ENCODE results near the gene MGARP. TPM values are rescaled to one million over a fixed set of nuclear protein-coding genes. Genes with fewer than 3 reads are reported as not detected.

The MGARP gene
- total and polyA plus RNA-seq, 2 of the 4 experiments (the other 2 are of a cell fraction), result 34.7 to 35.0 TPM

DNA sequence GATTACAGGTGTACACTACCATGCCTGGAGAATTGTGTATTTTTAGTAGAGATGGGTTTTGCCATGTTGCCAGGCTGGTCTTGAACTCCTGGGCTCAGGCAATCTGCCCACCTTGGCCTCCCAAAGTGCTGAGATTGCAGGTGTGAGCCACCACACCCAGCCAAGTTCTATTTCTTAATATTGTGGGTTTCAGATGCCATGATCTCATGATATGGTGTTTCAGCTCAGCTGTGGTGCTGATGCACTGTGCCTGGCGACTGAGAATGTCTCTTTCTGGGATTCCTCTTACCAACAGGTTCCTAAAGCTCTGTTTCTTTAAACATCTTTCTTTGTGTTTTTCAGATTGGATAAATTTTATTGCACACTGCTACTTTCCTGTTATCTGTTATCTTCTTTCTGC, 39.5 kb upstream of the MGARP start:
- dilution Hi-C loops (cut with HindIII; ENCODE audit: low sequenced_read_pairs, unreplicated experiment), result no loop called here
- intact Hi-C loops (cut with micrococcal nuclease), result loop anchor here (5.0 kb wide), 1 partner anchor 33 kb away; no protein-coding TSS in a partner anchor
- Histone ChIP-seq H3K18ac (ENCODE audit: low read depth, low read length) (no peak overlapping the region), H3K23ac (ENCODE audit: low read depth, low read length) (no peak overlapping the region), H3K9me1 (ENCODE audit: insufficient read depth, low read length) (0 out of 2 replicates have a peak, but pooled peaks cover 2% of the 10 kb centered on the region), H3K4me1 (ENCODE audit: control insufficient read depth, insufficient read depth, low read length) (peaks cover 5% of the 10 kb centered on the region), H4K20me1 (ENCODE audit: insufficient read depth, low read length) (peaks cover 71% of the 10 kb centered on the region), H3K4ac (ENCODE audit: low read depth, low read length) (no peak overlapping the region), H2BK20ac (ENCODE audit: low read depth, low read length) (no peak overlapping the region), H3K27me3 (ENCODE audit: control insufficient read depth, insufficient read depth, low read length) (no peaks in the 10 kb centered on the region), H4K8ac (ENCODE audit: low read depth in 2 of 2, low read length in 2 of 2) (no peak overlapping the region), H3K56ac (ENCODE audit: extremely low read depth, insufficient read depth, low read length) (no peak overlapping the region), H4K91ac (ENCODE audit: insufficient read depth, low read depth, low read length) (no peak overlapping the region), H3K27ac (ENCODE audit: insufficient read depth, low read length) (no peak overlapping the region), H2AK9ac (replicated peaks; ENCODE audit: low read depth, low read length, poor library complexity) (no peak overlapping the region), H3K14ac (replicated peaks; ENCODE audit: low read depth, low read length) (no peak overlapping the region), H3K9ac (ENCODE audit: low read depth, low read length) (no peak overlapping the region), H2AK5ac (ENCODE audit: low read depth, low read length) (no peak overlapping the region), H3K36me3 (ENCODE audit: control insufficient read depth, insufficient read depth, low read length) (no peaks in the 10 kb centered on the region), H3K4me3 (ENCODE audit: insufficient read depth, low read depth, low read length) (no peak overlapping the region), H3K79me1 (ENCODE audit: low read depth in 1 of 2, low read length in 2 of 2) (peaks cover 4 to 52% of the 10 kb centered on the region in 2 experiments; a peak in 3 of 4 replicates), H2AFZ (replicated peaks; ENCODE audit: low read length, poor library complexity) (no peak overlapping the region), H2BK5ac (ENCODE audit: low read depth, low read length, poor library complexity, severe bottlenecking) (no peak overlapping the region), H2BK15ac (ENCODE audit: low read depth, low read length) (no peak overlapping the region), H4K5ac (ENCODE audit: low read depth, low read length) (no peak overlapping the region), H2BK120ac (ENCODE audit: low read depth, low read length) (no peak overlapping the region), H3K9me3 (ENCODE audit: control insufficient read depth, insufficient read depth, low read length) (no peaks in the 10 kb centered on the region), H3K4me2 (ENCODE audit: low read depth, low read length) (no peak overlapping the region)
- ATAC-seq (ENCODE audit: low read depth) (no peak), DNase-seq (no peak)
- TF ChIP-seq MXI1 (IDR thresholded peaks at IDR 0.05; ENCODE audit: borderline replicate concordance, low read depth, low read length), result no peak
- TF ChIP-seq CHD1 (IDR thresholded peaks at IDR 0.05; ENCODE audit: low read depth, low read length), result no peak
- no peak for TF ChIP-seq ELK1 (IDR thresholded peaks at IDR 0.05; ENCODE audit: borderline replicate concordance, low read depth, low read length)
- TF ChIP-seq MAZ (IDR thresholded peaks at IDR 0.05; ENCODE audit: borderline replicate concordance, low read depth, low read length), result no peak
- no peak for TF ChIP-seq BHLHE40 (IDR thresholded peaks at IDR 0.05; ENCODE audit: low read depth, low read length)
- no peak for TF ChIP-seq USF2 (IDR thresholded peaks at IDR 0.05; ENCODE audit: low read depth, low read length)
- TF ChIP-seq RAD21 (IDR thresholded peaks at IDR 0.05; ENCODE audit: low read length), result no peak
- no peak for TF ChIP-seq MAFK (IDR thresholded peaks at IDR 0.05; ENCODE audit: low read depth, low read length)
- TF ChIP-seq SMC3 (IDR thresholded peaks at IDR 0.05; ENCODE audit: low read depth, low read length), result no peak
- no peak for TF ChIP-seq FOS (IDR thresholded peaks at IDR 0.05; ENCODE audit: low read depth, low read length)
- no peak for TF ChIP-seq RCOR1 (IDR thresholded peaks at IDR 0.05; ENCODE audit: insufficient replicate concordance, low read length)
- CTCF ChIA-PET, result no interaction called here
- in situ Hi-C loops (cut with MboI; ENCODE audit: low sequenced_read_pairs), result no loop called here
- WGBS, 2 experiments (ENCODE audit: extremely low coverage in 2 of 2, insufficient read length in 1 of 2), result no CpG with 5 or more reads among the region's 1 CpG
- POLR2A ChIA-PET (ENCODE audit: unreplicated experiment), result no interaction called here
- no TSS peak for BruUV-seq (replicated peaks)

All from IMR-90 (cell line).